Esophagus muscularis mucosa (tissue), 3 donors: ENCODE data around the gene RSRC1.

Experiments used
- CTCF ChIP-seq, 3 experiments: fragments of 200-600 bp in 2 of 3; fragments of 450-650 bp in 1 of 3; sonication (generic) in 2 of 3; IDR thresholded peaks; one replicate each; pipeline ENCODE4 v1.5.1; 2017 to 2019; ENCODE audit warnings: antibody characterized with exemption in 3 of 3, mild to moderate bottlenecking in 2 of 3, moderate library complexity in 1 of 3
- POLR2A ChIP-seq: fragments of 450-650 bp; IDR thresholded peaks from one replicate; pipeline ENCODE4 v1.6.1; 2017; ENCODE audit warnings: antibody characterized with exemption, moderate library complexity, mild to moderate bottlenecking, low read depth
- POLR2AphosphoS5 ChIP-seq, 2 donors: sonication (generic); formaldehyde crosslinking; IDR thresholded peaks; one replicate each; pipeline ENCODE4 v1.6.1; 2017; ENCODE audit warnings: antibody characterized with exemption in 2 of 2

GRCh38 chr3:158110658-158111018 is 749 bp downstream of the RSRC1 start:
- TF ChIP-seq CTCF (IDR thresholded peaks at IDR 0.05), result no peak
- TF ChIP-seq POLR2AphosphoS5 (IDR thresholded peaks at IDR 0.05), result no peak
- no peak for TF ChIP-seq POLR2A
